Measurements from ENCODE around the gene USP47. TPM values are rescaled to one million over a fixed set of nuclear protein-coding genes. Genes with fewer than 3 reads are reported as not detected.

USP47 gene
- total RNA-seq, 1 donor from 2014 or later = 57.5 TPM

GRCh38 chr11:11915625-11916024 lies 73.9 kb downstream of the USP47 start:
- ATAC-seq (no peak), DNase-seq (ENCODE audit: low spot score) (no peak)
- intact Hi-C loops (cut with DNase I) = no loop called here

- no peak for DNase-seq (ENCODE audit: low spot score)
- peak; percentile 59 for ATAC-seq
- intact Hi-C loops (cut with DNase I) = no loop called here
Measured at GRCh38 chr11:11916981-11917399, 75.2 kb downstream of the USP47 start.

GRCh38 chr11:11923828-11924227 lies 82.1 kb downstream of the USP47 start:
- ATAC-seq = no peak
- intact Hi-C loops (cut with DNase I) = no loop called here
- DNase-seq (ENCODE audit: low spot score) = no peak

GRCh38 chr11:11929920-11930319 lies 88.1 kb downstream of the USP47 start:
- DNase-seq (ENCODE audit: low spot score) (no peak), ATAC-seq (no peak)
- intact Hi-C loops (cut with DNase I) = loop anchor here (10.0 kb wide), 1 partner anchor 115 kb away; no protein-coding TSS in a partner anchor

- DNase-seq (ENCODE audit: low spot score) = no peak
- intact Hi-C loops (cut with DNase I) = loop anchor here (10.0 kb wide), 1 partner anchor 113 kb away; no protein-coding TSS in a partner anchor
- ATAC-seq = peak; percentile 76
Measured at GRCh38 chr11:11931461-11932055, 89.8 kb downstream of the USP47 start.

- intact Hi-C loops (cut with DNase I) = loop anchor here (10.0 kb wide), 1 partner anchor 109 kb away; no protein-coding TSS in a partner anchor
Measured at GRCh38 chr11:11935536-11935935, 93.8 kb downstream of the USP47 start.

GRCh38 chr11:11937433-11937832 lies 95.7 kb downstream of the USP47 start:
- intact Hi-C loops (cut with DNase I) = loop anchor here (10.0 kb wide), 1 partner anchor 107 kb away; no protein-coding TSS in a partner anchor
- ATAC-seq (no peak), DNase-seq (ENCODE audit: low spot score) (no peak)

More at GRCh38 chr11:11935536-11935935, 93.8 kb downstream of the USP47 start:
- ATAC-seq (no peak), DNase-seq (ENCODE audit: low spot score) (no peak)

GRCh38 chr11:11937957-11938356 lies 96.2 kb downstream of the USP47 start:
- ATAC-seq = no peak
- intact Hi-C loops (cut with DNase I) = loop anchor here (10.0 kb wide), 1 partner anchor 107 kb away; no protein-coding TSS in a partner anchor

GRCh38 chr11:11940551-11940950 lies 98.8 kb downstream of the USP47 start:
- no peak for ATAC-seq

More at GRCh38 chr11:11937957-11938356, 96.2 kb downstream of the USP47 start:
- DNase-seq (ENCODE audit: low spot score) = no peak

GRCh38 chr11:11942668-11943067 lies 100.9 kb downstream of the USP47 start:
- no peak for DNase-seq (ENCODE audit: low spot score)
- intact Hi-C loops (cut with DNase I) = loop anchor here (10.0 kb wide), 1 partner anchor 332 kb away; no protein-coding TSS in a partner anchor
- no peak for ATAC-seq

More at GRCh38 chr11:11940551-11940950, 98.8 kb downstream of the USP47 start:
- intact Hi-C loops (cut with DNase I) = loop anchor here (10.0 kb wide), 1 partner anchor 334 kb away; no protein-coding TSS in a partner anchor
- DNase-seq (ENCODE audit: low spot score) = no peak

- no peak for ATAC-seq
- intact Hi-C loops (cut with DNase I) = loop anchor here (10.0 kb wide), 1 partner anchor 330 kb away; no protein-coding TSS in a partner anchor
- DNase-seq (ENCODE audit: low spot score) = no peak
Measured at GRCh38 chr11:11944444-11944843, 102.7 kb downstream of the USP47 start.

- intact Hi-C loops (cut with DNase I) = loop anchor here (10.0 kb wide), 1 partner anchor 329 kb away; no protein-coding TSS in a partner anchor
- ATAC-seq (no peak), DNase-seq (ENCODE audit: low spot score) (no peak)
Measured at GRCh38 chr11:11946180-11946579, 104.4 kb downstream of the USP47 start.

- DNase-seq (ENCODE audit: low spot score) (no peak), ATAC-seq (no peak)
- intact Hi-C loops (cut with DNase I) = loop anchor here (10.0 kb wide), 1 partner anchor 328 kb away; no protein-coding TSS in a partner anchor
Measured at GRCh38 chr11:11946878-11947277, 105.1 kb downstream of the USP47 start.

- ATAC-seq = no peak
- intact Hi-C loops (cut with DNase I) = loop anchor here (10.0 kb wide), 1 partner anchor 327 kb away; no protein-coding TSS in a partner anchor
- DNase-seq (ENCODE audit: low spot score) = no peak
Measured at GRCh38 chr11:11947825-11948224, 106.1 kb downstream of the USP47 start.

GRCh38 chr11:11948242-11948947 lies 106.6 kb downstream of the USP47 start:
- DNase-seq (ENCODE audit: low spot score) (no peak), ATAC-seq (no peak)
- intact Hi-C loops (cut with DNase I) = loop anchor here (10.0 kb wide), 1 partner anchor 326 kb away; no protein-coding TSS in a partner anchor

- ATAC-seq (no peak), DNase-seq (ENCODE audit: low spot score) (no peak)
- intact Hi-C loops (cut with DNase I) = loop anchor here (10.0 kb wide), 1 partner anchor 325 kb away; no protein-coding TSS in a partner anchor
Measured at GRCh38 chr11:11949482-11949881, 107.7 kb downstream of the USP47 start.

- DNase-seq (ENCODE audit: low spot score) = no peak
- ATAC-seq = no peak
- intact Hi-C loops (cut with DNase I) = loop anchor here (10.0 kb wide), 1 partner anchor 83 kb away; no protein-coding TSS in a partner anchor
Measured at GRCh38 chr11:11952036-11952435, 110.3 kb downstream of the USP47 start.

- ATAC-seq = no peak
- no peak for DNase-seq (ENCODE audit: low spot score)
- intact Hi-C loops (cut with DNase I) = loop anchor here (10.0 kb wide), 1 partner anchor 79 kb away; no protein-coding TSS in a partner anchor
Measured at GRCh38 chr11:11956006-11956405, 114.2 kb downstream of the USP47 start.
